ENCODE measurements around the gene PGAM4.
"Not testable (repeated sequence)": the region's sequence is repeated elsewhere in the genome, so short reads cannot be mapped to it uniquely, and the experiment has no call there.

Gene PGAM4

DNA sequence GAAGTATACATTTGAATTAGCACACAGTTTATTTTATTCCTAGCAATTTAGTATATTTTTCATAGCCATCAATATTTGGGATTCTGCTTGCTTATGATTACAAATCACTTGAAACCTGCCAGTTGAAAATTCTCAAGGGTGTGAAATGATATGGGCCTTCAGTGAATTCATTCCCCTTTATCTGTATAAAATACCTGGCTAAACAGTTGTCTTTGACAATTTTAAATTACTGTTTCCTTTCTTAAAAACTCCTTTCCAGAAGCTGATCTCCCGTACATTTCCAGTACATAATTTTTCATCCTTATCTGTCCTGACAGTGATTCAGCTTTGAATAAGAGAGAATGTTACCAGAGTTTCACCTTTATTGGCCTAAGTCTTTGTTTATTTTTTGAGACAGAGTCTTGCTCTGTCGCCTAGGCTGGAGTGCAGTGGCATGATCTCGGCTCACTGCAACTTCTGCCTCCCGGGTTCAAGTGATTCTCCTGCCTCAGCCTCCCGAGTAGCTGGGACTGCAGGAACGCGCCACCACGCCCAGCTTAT, 45.0 kb downstream of the PGAM4 start:
- DNase-seq, result no peak

DNA sequence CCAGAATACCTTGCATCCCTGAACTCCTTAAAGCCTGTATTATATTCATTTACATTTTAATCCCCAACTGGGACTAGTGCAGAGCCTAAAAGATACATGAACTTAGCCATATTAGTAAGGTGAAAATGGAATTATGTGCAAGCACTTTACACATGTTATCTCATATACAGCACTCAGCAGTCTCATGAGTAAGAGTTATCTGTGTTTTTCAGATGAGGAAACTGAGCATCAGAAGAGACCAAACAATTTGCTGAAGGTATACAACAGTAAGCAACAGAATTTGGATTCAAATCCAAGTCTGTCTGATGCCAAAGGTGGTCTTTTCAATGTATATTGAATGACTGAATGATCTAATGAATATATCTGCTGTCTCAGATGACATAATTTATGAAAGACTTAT, 46.7 kb downstream of the PGAM4 start:
- DNase-seq, result no peak

DNA sequence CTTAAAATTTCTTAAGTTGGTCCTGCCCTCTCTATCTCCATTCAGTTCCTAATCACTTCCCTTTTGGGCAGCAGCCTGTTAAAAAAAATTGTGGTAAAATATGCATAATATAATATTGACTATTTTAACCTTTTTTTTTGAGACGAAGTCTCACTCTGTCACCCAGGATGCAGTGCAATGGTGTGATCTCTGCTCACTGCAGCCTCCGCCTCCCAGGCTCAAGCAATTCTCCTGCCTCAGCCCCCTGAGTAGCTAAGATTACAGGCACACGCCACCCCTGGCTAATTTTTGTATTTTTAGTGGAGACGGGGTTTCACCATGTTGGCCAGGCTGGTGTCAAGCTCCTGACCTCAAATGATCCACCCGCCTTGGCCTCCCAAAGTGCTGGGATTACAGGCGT, 50.1 kb downstream of the PGAM4 start:
- DNase-seq, result not testable (repeated sequence)

DNA sequence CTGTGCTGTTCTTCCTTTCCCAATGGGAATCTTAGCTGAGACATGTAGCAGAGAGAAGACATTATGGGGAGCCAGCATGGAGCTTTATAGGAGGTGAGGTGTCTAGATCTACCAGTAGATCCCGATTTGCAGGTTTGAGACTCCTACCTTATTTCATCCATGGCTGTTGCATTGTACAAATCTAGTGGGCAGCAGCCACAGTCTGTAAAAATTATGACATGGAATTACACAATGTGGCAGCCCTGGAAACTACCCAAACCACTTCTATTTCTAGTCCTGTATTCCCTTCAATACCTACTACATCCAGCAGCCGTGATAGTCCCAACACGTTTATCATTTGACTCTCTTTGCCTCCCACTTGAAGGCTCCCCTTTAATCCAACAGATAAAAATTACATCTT, 50.9 kb downstream of the PGAM4 start:
- DNase-seq, result no peak

All from hippocampal formation (tissue), 2 donors.